Esophagus squamous epithelium (tissue), 4 donors: Measurements from ENCODE around the gene MTIF3.

Experiments used
- CTCF ChIP-seq, 6 experiments: fragments of 450-650 bp in 4 of 6; fragments of 200-600 bp in 2 of 6; sonication (generic) in 2 of 6; IDR thresholded peaks; one replicate each; pipeline ENCODE4 v1.5.1; 2016 to 2019; ENCODE audit warnings: antibody characterized with exemption in 6 of 6, mild to moderate bottlenecking in 4 of 6, moderate library complexity in 4 of 6
- POLR2A ChIP-seq, 4 donors: fragments of 450-650 bp; IDR thresholded peaks; one replicate each; pipeline ENCODE4 v1.6.1; 2017; ENCODE audit warnings: antibody characterized with exemption in 4 of 4, mild to moderate bottlenecking in 4 of 4, moderate library complexity in 3 of 4

GRCh38 chr13:27396252-27396846, 54.0 kb downstream of the MTIF3 start:
- TF ChIP-seq CTCF (IDR thresholded peaks at IDR 0.05) (no peak), POLR2A (IDR thresholded peaks at IDR 0.05) (no peak)
